IMR-90 (cell line): ENCODE data around the gene ASH1L.

ENCODE experiments used
- BHLHE40 ChIP-seq: fragments of 150-350 bp; IDR thresholded peaks from 2 replicates; pipeline ENCODE4 v1.6.1; 2016; ENCODE audit warnings: mild to moderate bottlenecking, low read depth, low read length
- CEBPB ChIP-seq: IDR thresholded peaks from 2 replicates; pipeline ENCODE4 v1.6.1; 2012; ENCODE audit warnings: low read depth, low read length, improper control_type of control experiment
- MXI1 ChIP-seq: IDR thresholded peaks from 2 replicates; pipeline ENCODE4 v1.6.1; 2012; ENCODE audit warnings: low read depth, mild to moderate bottlenecking, low read length, moderate library complexity, borderline replicate concordance
- POLR2A ChIP-seq: IDR thresholded peaks from 2 replicates; pipeline ENCODE4 v1.6.1; 2012; ENCODE audit warnings: mild to moderate bottlenecking, low read depth, low read length
- RFX5 ChIP-seq: IDR thresholded peaks from 2 replicates; pipeline ENCODE4 v1.8.0; 2012; ENCODE audit warnings: low read depth, mild to moderate bottlenecking, low read length, moderate library complexity
- SMC3 ChIP-seq: fragments of 150-350 bp; IDR thresholded peaks from 2 replicates; pipeline ENCODE4 v1.6.1; 2016; ENCODE audit warnings: low read depth, mild to moderate bottlenecking, antibody characterized with exemption, low read length, moderate library complexity
- TF ChIP-seq, protein P1 (sequence below): conservative IDR thresholded peaks from 2 replicates; pipeline ENCODE4 v1.5.1; 2012; ENCODE audit warnings: mild to moderate bottlenecking, low read depth, low read length, improper control_type of control experiment
- TF ChIP-seq, protein P2 (sequence below): fragments of 150-350 bp; IDR thresholded peaks from 2 replicates; pipeline ENCODE4 v1.6.1; 2017; ENCODE audit warnings: mild to moderate bottlenecking, antibody characterized with exemption, low read length, low read depth

GRCh38 chr1:155466617-155466972, 96.0 kb downstream of the ASH1L start:
- TF ChIP-seq BHLHE40 (no peak), RFX5 (no peak), POLR2A (no peak), SMC3 (no peak), CEBPB (no peak), MXI1 (no peak)
- TF ChIP-seq, protein P1, sequence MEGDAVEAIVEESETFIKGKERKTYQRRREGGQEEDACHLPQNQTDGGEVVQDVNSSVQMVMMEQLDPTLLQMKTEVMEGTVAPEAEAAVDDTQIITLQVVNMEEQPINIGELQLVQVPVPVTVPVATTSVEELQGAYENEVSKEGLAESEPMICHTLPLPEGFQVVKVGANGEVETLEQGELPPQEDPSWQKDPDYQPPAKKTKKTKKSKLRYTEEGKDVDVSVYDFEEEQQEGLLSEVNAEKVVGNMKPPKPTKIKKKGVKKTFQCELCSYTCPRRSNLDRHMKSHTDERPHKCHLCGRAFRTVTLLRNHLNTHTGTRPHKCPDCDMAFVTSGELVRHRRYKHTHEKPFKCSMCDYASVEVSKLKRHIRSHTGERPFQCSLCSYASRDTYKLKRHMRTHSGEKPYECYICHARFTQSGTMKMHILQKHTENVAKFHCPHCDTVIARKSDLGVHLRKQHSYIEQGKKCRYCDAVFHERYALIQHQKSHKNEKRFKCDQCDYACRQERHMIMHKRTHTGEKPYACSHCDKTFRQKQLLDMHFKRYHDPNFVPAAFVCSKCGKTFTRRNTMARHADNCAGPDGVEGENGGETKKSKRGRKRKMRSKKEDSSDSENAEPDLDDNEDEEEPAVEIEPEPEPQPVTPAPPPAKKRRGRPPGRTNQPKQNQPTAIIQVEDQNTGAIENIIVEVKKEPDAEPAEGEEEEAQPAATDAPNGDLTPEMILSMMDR, result no peak
- TF ChIP-seq, protein P2, sequence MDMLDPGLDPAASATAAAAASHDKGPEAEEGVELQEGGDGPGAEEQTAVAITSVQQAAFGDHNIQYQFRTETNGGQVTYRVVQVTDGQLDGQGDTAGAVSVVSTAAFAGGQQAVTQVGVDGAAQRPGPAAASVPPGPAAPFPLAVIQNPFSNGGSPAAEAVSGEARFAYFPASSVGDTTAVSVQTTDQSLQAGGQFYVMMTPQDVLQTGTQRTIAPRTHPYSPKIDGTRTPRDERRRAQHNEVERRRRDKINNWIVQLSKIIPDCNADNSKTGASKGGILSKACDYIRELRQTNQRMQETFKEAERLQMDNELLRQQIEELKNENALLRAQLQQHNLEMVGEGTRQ, result no peak
